GM06990 (cell line): ENCODE data around the gene KDM8.

ENCODE experiments used
- DNase-seq: peaks from one replicate; pipeline ENCODE4 v3.0.0-alpha.2; 2011; ENCODE audit not compliant: insufficient read length; ENCODE audit errors: extremely low read depth
- H3K27me3 ChIP-seq: replicated peaks from 2 replicates; pipeline ENCODE4 v1.6.0; 2011; ENCODE audit warnings: low read length; ENCODE audit not compliant: control insufficient read depth, insufficient read depth
- H3K36me3 ChIP-seq: 2 replicates; pipeline ENCODE4 v1.5.1; 2011; ENCODE audit warnings: low read length; ENCODE audit not compliant: control insufficient read depth, insufficient read depth
- H3K4me3 ChIP-seq: replicated peaks from 2 replicates; pipeline ENCODE4 v1.5.1; 2011; ENCODE audit warnings: low read depth, mild to moderate bottlenecking, control low read depth, low read length
- CTCF ChIP-seq: IDR thresholded peaks from 2 replicates; pipeline ENCODE4 v1.5.1; 2011; ENCODE audit warnings: low read length, control low read depth, mild to moderate bottlenecking, inconsistent platforms; ENCODE audit not compliant: insufficient read depth, poor library complexity, severe bottlenecking

The KDM8 gene

GRCh38 chr16:27222249-27223225, 19.2 kb downstream of the KDM8 start:
- peaks cover 9% of the 10 kb centered on the region for H3K36me3 ChIP-seq
- H3K27me3 ChIP-seq: no peaks in the 10 kb centered on the region
- H3K4me3 ChIP-seq: no peak overlapping the region
- TF ChIP-seq CTCF: no peak
- no peak for DNase-seq

GRCh38 chr16:27223226-27223610, 19.9 kb downstream of the KDM8 start:
- no peaks in the 10 kb centered on the region for H3K27me3 ChIP-seq
- peaks cover 9% of the 10 kb centered on the region for H3K36me3 ChIP-seq
- peak; percentile 8 for TF ChIP-seq CTCF
- no peak overlapping the region for H3K4me3 ChIP-seq
- DNase-seq: no peak

- no peak overlapping the region for H3K4me3 ChIP-seq
- no peak for DNase-seq
- no peak for TF ChIP-seq CTCF
- peaks cover 9% of the 10 kb centered on the region for H3K36me3 ChIP-seq
- H3K27me3 ChIP-seq: no peaks in the 10 kb centered on the region
These were observed 20.4 kb downstream of the KDM8 start for GRCh38 chr16:27223701-27224100.

GRCh38 chr16:27224271-27224737, 21.0 kb downstream of the KDM8 start:
- TF ChIP-seq CTCF: no peak
- Histone ChIP-seq H3K4me3 (no peak overlapping the region), H3K36me3 (peaks cover 9% of the 10 kb centered on the region), H3K27me3 (no peaks in the 10 kb centered on the region)
- DNase-seq: no peak

- no peak overlapping the region for H3K4me3 ChIP-seq
- DNase-seq: no peak
- H3K36me3 ChIP-seq: peaks cover 9% of the 10 kb centered on the region
- no peak for TF ChIP-seq CTCF
- no peaks in the 10 kb centered on the region for H3K27me3 ChIP-seq
These were observed 21.5 kb downstream of the KDM8 start for GRCh38 chr16:27224741-27225300.
